ENCODE measurements around the gene NCCRP1. TPM values are rescaled to one million over a fixed set of nuclear protein-coding genes. Genes with fewer than 3 reads are reported as not detected.

NCCRP1 gene
- total RNA-seq, 2 experiments from 2014 or later = not detected

- no peaks in the 10 kb centered on the region for H3K36me3 Mint-ChIP-seq (ENCODE audit: low read depth)
- no peak overlapping the region for H3K27ac Mint-ChIP-seq
- no peak overlapping the region for H3K4me3 ChIP-seq (ENCODE audit: low read length)
- H3K4me1 ChIP-seq (ENCODE audit: insufficient read depth, low read length) = peaks cover 10% of the 10 kb centered on the region
- intact Hi-C loops (cut with DNase I, micrococcal nuclease) = no loop called here
- POLR2A ChIA-PET = no interaction called here
- H3K27me3 ChIP-seq (ENCODE audit: control insufficient read depth in 1 of 2, insufficient read depth in 2 of 2, low read length in 2 of 2) = peaks cover 8 to 11% of the 10 kb centered on the region in 2 experiments
- ATAC-seq (ENCODE audit: poor library complexity) (no peak), DNase-seq (no peak)
- H3K9me3 ChIP-seq (ENCODE audit: control insufficient read depth in 1 of 2, insufficient read depth in 1 of 2, low read length in 2 of 2) = peaks cover 0 to 6% of the 10 kb centered on the region in 2 experiments
- TF ChIP-seq CTCF (IDR thresholded peaks at IDR 0.05) = no peak
- no peak overlapping the region for H3K4me3 Mint-ChIP-seq
- no peak overlapping the region for H3K27ac ChIP-seq (ENCODE audit: low read depth in 1 of 2, low read length in 2 of 2)
- CTCF ChIA-PET = interaction anchor here (0.6 kb wide), 1 partner anchor 34 kb away, joined by 3 read pairs; no protein-coding TSS in a partner anchor
- H3K27me3 Mint-ChIP-seq = peaks cover 9% of the 10 kb centered on the region
- H3K9me3 Mint-ChIP-seq = no peaks in the 10 kb centered on the region
- H3K4me1 Mint-ChIP-seq (ENCODE audit: low read depth) = peaks cover 10% of the 10 kb centered on the region
- H3K36me3 ChIP-seq (ENCODE audit: insufficient read depth, low read length) = no peaks in the 10 kb centered on the region
These were observed 54.3 kb downstream of the NCCRP1 start for GRCh38 chr19:39251081-39251480.

Other genes with a start within 250 kb of the NCCRP1 start
- not detected for gene FBXO17, start 221.2 kb upstream of the NCCRP1 start, total RNA-seq
- under 1 TPM in 1 of 2 experiments, not detected in 1; 0.11 TPM for gene FBXO27, start 164.4 kb upstream of the NCCRP1 start, total RNA-seq
- gene ACP7, start 112.6 kb upstream of the NCCRP1 start, total RNA-seq = not detected
- 1 to 10 TPM; 2.7 to 6.3 TPM for gene PAK4, start 71.2 kb upstream of the NCCRP1 start, total RNA-seq
- not detected for gene SYCN, start 7.3 kb downstream of the NCCRP1 start, total RNA-seq
- gene IFNL3, start 48.0 kb downstream of the NCCRP1 start, total RNA-seq = not detected
- not detected for gene IFNL4, start 51.9 kb downstream of the NCCRP1 start, total RNA-seq
- not detected for gene IFNL2, start 71.4 kb downstream of the NCCRP1 start, total RNA-seq
- gene IFNL1, start 99.4 kb downstream of the NCCRP1 start, total RNA-seq = not detected
- 1 to 10 TPM; 2.3 to 2.6 TPM for gene LRFN1, start 123.9 kb downstream of the NCCRP1 start, total RNA-seq
- gene GMFG, start 139.1 kb downstream of the NCCRP1 start, total RNA-seq = 100 to 1,000 TPM; 352 to 367 TPM
- 10 to 100 TPM; 65.0 to 66.9 TPM for gene SAMD4B, start 145.5 kb downstream of the NCCRP1 start, total RNA-seq
- gene PAF1, start 194.1 kb downstream of the NCCRP1 start, total RNA-seq = 100 to 1,000 TPM in 1 of 2 experiments, 10 to 100 TPM in 1; 99.6 to 101 TPM
- gene MED29, start 194.4 kb downstream of the NCCRP1 start, total RNA-seq = 10 to 100 TPM; 45.0 to 46.1 TPM
- 1,000 to 10,000 TPM; 1,278 to 1,362 TPM for gene ZFP36, start 209.9 kb downstream of the NCCRP1 start, total RNA-seq
- 10 to 100 TPM; 80.6 to 81.4 TPM for gene PLEKHG2, start 215.7 kb downstream of the NCCRP1 start, total RNA-seq
- gene RPS16, start 239.0 kb downstream of the NCCRP1 start, total RNA-seq = 1,000 to 10,000 TPM; 4,625 to 4,839 TPM
- 100 to 1,000 TPM; 322 to 333 TPM for gene SUPT5H, start 248.6 kb downstream of the NCCRP1 start, total RNA-seq

All from CD4-positive, alpha-beta T cell (primary cell).